HUDEP-2 (cell line): ENCODE data around the gene SCP2.

Experiments used
- DNase-seq, 76 experiments: peaks; one replicate each; lab custom pipeline; 2025; ENCODE audit not compliant: unreplicated experiment in 76 of 76; lab: John Stamatoyannopoulos, UW

SCP2 gene, protein sequence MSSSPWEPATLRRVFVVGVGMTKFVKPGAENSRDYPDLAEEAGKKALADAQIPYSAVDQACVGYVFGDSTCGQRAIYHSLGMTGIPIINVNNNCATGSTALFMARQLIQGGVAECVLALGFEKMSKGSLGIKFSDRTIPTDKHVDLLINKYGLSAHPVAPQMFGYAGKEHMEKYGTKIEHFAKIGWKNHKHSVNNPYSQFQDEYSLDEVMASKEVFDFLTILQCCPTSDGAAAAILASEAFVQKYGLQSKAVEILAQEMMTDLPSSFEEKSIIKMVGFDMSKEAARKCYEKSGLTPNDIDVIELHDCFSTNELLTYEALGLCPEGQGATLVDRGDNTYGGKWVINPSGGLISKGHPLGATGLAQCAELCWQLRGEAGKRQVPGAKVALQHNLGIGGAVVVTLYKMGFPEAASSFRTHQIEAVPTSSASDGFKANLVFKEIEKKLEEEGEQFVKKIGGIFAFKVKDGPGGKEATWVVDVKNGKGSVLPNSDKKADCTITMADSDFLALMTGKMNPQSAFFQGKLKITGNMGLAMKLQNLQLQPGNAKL

DNA sequence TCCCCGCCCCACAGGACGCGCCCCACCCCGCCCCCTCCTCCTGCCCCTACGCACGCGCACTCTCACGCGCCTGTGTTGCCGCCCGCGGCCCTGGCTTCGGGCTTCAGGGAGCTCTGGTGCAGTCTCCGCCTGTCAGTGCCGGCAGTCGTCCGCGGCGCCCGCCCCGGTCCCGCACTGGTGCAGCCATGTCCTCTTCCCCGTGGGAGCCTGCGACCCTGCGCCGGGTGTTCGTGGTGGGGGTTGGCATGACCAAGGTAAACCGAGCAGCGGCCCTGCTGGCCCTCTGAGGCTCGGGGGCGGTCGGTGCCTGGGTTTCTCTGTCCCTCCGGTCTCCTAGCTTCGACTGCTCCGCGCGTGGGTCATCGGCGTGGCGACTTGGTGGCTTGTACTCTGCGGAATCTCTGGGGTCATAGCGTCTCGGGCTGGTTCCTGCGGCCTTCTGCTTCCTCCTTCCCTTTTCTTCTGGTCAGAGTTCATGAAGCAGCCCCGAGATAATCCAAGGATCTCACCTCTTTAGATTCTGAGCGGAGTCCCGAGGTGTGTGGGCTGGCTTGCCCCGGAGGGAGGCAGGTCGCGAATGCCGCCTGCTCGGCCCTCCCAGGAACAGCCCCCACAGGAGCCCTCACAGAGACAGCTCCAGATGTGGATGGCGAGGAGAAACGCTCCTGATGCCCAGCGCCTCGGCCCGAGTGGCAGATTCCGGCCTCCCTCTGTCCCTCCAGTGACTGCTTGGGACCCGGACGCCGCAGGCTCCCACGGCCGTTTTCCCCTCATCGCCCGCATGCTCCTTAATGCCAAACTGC is at the start of gene SCP2:
Gene SCP2, plus strand, starts transcription at position 65 of the 803 bp plus-strand sequence. Its CDS starts 121 bp downstream, at position 186.
- DNase-seq, result peak in 64 of 76 experiments; percentile 12 to 75 (median 50)

DNA sequence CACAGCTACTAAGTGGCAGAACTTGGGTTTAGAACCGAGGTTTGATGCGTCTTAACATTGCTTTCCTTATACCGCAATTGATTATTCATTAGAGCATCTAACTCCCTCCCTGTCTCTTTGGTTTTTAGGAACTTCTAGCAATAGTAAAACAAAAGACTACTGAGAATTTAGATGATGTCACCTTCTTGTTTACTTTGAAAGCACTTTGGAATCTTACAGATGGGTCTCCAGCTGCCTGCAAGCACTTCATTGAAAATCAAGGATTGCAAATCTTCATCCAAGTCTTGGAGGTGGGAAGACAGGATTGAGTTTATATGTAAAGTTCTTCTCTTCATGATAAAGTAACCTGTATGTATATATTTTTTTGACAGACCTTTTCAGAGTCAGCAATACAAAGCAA is 49.5 kb upstream of the SCP2 start:
- DNase-seq, result no peak

DNA sequence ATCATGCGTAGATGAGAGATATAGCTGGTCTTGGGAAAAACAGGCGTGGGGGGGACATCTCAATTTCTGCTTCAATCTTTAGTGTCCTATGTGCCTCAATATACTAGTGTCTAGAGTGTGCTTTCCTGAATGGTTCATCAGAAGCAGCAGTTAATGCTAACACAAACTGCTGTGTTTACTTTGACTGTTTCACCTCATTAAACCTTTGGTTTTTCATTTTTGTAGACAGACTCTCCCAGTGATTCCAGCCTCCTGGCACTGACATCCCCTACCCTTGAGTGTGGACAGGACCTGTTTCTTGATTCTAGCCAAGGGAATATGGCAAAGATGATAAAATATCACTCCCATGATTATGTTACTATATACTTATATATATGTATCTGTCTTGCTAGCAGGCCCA is 46.9 kb upstream of the SCP2 start:
- DNase-seq, result no peak

DNA sequence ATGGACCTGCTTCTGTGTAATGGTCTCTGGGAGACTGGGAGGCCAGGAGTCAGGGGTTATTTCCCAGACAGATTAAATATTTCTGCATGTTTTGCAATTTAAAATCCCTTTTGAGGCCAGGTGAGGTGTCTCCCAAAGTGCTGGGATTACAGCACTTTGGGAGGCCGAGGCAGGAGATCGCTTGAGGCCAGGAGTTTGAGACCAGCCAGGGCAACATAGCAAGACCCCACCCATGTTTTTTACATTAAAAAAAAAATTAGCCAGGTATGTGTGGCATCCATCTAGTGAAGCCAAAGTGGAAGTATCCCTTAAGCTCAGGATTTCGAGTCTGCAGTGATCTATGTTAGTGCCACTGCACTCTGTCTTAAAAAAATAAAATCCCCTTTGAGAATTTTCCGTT is 39.6 kb upstream of the SCP2 start:
- no peak for DNase-seq

DNA sequence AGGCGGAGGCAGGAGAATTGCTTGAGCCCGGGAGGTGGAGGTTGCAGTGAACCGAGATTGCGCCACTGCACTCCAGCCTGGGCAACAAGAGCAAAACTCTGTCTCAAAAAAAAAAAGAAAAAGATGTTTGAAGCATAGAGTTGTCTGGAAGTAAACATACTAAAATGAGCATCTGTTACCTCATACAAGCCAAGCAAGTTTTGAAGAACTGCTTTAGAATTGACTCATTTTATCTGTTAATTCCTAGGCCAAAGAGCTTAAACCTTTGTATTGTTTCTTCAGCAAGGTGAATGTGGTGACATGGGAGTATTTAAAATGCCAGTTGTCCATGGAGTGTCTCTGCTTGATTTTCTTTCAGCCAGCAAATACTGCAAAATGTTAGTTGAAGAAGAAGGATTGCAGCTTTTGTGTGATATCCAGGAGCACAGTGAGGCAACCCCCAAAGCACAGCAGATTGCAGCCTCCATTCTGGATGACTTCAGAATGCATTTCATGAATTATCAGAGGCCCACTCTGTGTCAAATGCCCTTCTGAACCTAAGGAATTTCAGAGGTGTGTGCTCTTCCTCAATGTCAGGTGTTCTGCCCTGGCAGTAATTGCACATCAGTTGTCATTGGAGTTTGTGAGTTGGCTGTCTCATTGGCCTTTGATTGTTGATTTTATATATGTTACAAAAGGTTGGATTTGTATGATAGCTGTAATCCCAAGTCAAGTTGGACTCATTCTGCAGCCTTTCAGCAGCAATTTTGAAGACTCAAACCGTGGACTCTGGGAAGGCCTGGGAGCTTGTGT is 34.5 kb upstream of the SCP2 start:
- no peak for DNase-seq

DNA sequence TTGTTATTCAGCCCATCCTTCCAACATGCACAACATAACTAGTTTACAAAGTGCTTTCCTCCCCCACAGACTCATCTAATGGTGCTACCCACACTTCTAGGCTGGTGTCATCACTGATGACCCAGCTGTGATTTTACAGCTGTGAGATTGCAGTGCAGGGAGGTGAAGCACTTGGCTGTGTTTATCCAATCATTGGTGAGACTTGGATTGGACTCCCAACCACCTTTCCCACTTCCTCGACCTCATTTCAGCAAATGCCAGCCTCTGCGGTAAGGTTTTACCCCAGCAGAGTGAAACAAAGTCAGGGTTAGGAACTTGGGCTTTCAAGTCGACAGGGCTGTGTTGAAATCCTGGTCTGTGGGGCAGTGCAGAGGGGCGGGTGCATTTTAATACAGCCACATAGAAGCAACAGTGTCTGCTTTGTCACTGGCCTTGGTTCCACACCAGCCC is 27.6 kb upstream of the SCP2 start:
- DNase-seq, result no peak

DNA sequence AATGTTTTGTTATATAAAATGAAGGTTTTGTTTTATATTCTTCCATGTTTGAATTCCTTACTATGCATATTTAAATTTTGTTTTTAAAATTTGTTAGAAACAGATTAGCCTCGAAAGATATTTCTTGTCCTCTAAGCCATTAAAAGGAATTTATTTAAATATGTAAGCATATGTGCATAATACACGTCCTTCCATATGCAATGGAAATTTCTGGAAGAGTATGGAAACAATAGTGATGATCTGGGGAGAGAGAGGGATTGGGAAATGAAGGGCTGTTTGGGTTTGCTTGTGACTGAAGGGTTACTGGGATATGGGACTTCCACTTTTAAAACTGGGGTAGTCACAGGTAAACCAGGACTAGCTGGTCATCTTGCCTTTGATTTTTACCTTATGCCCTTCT is 26.7 kb upstream of the SCP2 start:
- DNase-seq, result no peak

DNA sequence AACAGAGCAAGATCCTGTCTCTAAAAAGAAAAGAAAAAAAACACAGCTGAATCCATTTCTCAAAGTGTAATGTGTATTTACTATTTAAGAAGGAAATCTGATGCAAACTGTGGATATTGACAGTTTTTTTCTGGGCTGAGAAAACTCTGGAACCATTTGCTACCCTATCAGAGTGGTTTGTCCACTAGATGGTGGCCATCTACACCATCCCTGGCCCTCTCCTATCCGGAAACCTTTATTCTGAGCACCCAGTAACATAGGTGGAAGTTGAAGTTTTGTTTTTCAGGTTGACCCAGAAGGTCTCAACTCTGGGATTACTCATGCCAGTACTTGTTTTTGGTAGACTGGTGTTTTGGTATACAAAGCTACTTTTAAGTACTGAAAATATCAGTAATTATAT is 25.7 kb upstream of the SCP2 start:
- no peak for DNase-seq

DNA sequence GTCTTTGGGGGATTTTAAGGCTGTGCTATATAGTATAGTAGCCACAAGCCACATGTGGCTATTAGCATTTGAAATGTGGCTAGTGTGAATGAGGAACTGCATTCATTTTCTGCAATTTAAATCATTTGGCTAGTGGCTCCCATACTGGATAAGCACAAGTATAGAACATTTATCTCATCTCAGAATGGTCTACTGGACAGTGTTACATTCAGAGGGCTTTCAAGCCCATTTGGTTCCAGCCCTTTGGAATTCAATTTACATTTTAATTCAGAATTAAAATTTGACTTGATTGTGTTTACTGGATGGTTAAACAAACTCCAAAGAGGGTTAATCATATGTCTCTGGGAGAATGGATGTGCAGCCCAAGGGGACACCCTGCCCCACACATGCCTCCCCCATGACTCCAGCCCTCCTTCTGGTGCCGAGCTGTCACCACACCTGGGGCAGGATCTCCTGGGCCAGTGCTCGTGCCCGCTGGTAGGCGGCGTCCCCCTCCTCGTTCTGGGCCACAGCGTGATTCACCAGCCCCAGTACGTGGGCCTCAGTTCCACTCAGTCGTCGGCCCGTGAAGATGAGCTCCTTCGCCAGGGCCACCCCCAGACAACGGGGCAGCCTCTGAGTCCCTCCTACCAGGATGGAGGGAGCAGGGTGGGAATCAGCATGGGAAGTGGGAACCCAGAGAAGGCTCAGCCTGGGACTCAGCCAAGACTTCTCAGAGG is 22.7 kb upstream of the SCP2 start:
- DNase-seq, result no peak

DNA sequence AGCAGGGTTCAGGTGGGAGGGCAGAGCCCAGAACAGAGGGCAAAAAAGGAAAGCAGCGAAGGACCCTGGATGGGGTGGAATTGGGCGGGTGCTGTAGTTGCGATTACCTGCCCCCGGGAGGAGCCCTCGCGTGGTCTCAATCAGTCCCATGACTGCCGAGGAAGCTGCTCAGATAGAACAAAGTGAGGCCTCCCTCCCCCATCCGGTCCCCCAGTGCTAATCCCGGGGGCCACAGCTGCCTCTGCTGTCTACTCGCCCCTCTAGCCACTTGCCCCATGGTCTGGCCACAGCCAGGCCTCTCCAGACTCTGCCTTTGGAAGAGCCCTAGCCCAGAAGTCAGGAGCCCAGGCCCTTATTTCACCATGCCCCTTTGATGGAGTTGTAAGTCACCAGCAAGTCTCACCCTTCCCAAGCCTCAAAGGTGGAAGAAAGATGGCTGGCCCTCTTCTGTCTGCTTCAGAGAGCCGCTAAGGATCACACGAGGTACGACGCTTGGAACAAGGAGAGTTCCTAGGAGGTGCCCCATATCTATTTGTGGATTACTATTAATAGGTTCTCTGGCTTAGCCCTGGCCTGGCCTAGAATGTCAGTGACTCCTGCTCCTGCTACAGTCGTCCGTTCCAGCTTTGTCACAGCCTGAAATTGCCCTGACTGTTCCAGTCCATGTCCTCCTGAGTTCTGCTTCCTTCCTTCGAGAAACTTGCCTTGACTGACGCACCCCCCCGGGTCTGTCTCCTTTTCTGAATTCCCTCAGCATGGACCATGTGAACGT is 22.0 kb upstream of the SCP2 start:
- DNase-seq, result peak in 23 of 76 experiments; percentile 3 to 36 (median 16)

DNA sequence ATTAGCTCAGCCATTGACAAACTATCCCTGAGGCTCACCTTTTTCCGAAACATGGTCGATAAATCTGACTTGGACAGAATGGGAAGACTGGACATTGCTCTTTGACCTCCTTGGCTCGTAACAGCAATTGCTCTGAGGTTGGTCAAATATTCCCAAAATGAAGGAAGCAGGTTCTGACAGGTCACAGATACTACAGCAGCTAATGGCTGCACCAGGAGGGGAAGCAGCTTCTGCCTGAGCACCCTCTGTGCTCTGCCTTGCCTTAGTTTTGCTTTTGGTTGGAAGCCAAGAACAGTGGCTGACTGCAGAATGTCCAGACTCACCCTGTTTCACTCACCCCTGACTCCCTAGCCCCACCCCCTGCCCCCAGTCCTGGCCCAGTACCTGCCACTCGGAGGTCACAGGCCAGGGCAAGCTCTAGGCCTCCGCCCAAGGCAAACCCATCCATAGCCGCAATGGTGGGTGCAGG is 20.9 kb upstream of the SCP2 start:
- peak in 6 of 76 experiments; percentile 6 to 26 (median 14) for DNase-seq

DNA sequence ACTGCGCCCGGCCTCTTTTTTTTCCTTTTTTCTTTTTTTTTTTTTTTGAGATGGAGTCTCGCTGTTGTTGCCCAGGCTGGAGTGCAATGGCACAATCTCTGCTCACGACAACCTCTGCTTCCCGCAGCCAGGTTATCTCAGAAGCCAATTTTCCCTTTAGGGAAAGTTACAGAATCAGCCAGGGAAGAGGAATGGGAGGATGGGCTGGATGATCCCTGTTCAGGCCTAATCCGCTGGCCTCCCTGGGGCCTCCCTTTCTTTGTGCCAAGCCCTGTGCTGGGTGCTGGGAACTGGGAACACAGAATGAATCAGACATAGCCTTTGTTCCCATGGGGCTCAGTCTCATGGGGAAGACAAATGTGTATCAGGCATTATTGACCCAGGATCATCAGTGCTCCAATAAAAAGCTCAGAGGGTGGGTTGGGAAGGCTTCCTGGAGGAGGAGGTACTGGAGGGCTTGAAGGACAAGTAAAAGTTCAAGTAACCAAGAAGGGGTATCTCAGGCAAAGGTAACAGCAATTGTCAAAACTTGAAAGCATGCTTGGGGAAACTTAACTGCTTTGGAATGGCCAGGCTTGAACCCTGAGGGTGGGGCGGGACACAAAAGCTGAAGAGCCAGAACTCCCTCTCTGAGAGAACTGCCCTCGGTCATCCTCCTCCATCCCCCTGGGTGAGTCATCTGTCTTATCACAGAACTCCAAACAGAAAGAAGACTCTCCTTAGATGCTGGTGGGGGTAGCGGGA is 19.8 kb upstream of the SCP2 start:
- peak in 11 of 76 experiments; percentile 8 to 35 (median 20) for DNase-seq

DNA sequence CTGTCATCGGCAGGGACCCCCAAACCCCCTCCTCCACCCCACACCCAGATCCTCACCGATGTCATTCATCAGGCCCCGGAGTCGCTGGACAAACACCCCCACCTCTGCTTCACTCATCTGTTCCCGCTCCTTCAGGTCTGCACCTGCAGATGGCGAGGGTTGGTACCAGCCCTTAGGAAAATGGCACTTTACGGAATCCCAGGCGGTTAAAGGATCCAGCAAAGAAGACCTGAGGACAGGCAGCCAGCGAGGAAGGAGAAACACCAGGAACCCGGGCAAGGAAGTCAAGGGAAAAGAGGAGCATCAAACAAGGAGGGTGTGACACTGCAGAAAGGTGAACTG is 19.3 kb upstream of the SCP2 start:
- DNase-seq, result no peak

DNA sequence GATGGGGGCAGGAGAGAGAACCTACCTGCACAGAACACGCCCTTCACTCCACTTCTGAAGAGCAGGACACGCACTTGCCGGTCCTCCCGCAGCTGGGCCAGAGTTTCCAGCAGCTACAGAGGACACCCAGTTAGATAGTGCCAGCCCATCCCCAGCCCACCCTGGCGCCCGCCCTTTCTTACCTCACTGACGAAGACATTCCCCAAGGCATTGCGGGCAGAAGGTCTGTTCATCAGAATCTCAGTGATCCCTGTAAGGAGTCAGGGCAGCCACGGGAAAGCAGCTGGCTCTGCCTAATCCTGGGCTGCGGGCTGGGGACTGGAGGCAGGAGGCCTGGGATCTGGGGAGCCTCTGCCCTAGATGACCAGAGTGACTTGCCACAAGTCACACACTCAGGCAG is 15.5 kb upstream of the SCP2 start:
- DNase-seq, result no peak

DNA sequence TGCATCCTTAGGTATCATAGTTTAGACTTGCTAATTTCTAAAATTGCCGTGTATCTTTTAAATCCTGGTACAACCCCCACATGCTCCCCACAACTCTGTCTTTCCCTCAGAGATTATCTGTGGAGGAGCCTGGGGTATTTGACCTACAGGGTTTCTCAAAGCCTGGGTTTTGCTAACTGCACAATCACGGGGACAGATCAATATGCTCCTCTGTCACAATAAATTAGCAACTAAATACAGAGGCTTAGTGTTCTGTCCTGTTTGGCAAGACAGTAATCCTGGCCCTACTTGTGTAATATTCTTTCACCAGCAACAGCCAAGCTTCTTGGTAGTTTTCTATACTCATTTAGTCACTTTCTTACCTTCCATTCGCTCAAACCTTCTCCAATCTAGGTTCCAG is 14.1 kb upstream of the SCP2 start:
- DNase-seq, result no peak

DNA sequence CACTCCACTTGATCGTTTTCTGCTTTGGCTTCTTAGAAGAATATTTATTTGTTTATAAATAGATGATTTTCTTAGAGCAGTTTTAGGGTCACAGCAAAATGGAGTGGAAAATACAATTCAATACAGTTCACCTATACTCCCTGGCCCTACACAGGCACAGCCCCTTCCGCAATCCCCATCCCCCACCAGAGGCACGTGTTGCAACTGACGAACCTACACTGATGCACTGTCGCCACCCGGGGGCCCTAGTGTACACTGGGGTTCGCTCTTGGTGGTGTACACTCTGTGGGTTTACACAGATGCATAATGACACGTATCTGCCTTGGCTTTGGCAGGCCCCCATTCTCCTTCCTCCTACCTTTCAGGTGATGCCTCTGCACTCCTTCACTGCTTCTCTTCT is 13.5 kb upstream of the SCP2 start:
- DNase-seq, result peak in 4 of 76 experiments; percentile 6 to 18 (median 9)

DNA sequence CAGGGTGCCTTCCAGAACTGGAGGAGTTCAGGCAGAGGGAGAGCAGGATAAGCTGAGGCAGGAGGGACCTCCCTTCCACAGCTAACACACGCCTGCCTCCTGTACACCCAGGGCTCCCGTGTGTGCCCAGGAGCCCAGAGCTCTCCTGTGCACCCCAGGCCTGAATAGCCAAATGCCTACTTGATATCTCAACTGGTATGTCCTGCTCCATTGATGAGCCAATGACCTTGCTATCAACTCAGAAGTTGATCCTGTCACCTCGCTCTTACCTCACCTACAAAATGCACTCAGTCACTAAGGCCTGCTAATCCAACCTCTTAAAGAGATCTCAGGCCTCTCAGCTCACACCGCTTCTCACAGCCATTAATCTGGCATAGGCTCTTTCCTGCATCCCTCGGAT is 12.6 kb upstream of the SCP2 start:
- DNase-seq, result no peak

DNA sequence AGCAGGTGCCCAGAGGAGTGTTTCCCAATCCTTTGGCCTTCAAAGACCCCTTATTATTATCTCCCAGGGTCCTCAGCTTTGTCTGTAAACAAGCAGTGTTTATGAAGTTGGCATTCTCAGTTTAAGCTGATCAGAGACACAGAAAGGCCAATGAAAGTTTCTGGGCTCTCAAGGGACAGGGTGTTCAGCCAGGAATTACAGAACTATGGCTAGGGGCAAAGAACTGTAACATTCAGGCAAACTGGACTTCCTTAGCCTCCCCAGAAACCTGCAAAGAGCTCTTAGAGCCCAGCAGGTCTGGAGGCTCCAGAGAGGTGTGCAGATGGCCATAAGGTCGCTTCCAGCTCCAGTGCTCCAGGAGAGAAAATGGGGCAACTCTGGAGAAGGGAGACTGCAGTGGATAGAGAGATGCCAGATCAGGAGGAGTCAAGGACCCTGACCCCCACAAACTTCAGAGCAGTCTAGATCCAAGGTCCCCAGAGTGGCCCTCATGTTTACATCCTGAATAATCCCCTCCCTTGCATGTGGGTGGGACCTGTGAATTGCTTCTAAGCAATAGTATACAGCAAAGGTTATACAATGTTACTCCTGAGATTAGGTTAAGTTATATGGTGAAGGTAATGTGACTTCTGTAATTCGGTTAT is 11.7 kb upstream of the SCP2 start:
- DNase-seq, result no peak
